ENCODE data around the gene DNA2. TPM values are rescaled to one million over a fixed set of nuclear protein-coding genes. Genes with fewer than 3 reads are reported as not detected.
"Not testable (repeated sequence)": the region's sequence is repeated elsewhere in the genome, so short reads cannot be mapped to it uniquely, and the experiment has no call there.

The DNA2 gene
- total and polyA plus RNA-seq, 2 donors, result 3.5 to 21.5 TPM

DNA sequence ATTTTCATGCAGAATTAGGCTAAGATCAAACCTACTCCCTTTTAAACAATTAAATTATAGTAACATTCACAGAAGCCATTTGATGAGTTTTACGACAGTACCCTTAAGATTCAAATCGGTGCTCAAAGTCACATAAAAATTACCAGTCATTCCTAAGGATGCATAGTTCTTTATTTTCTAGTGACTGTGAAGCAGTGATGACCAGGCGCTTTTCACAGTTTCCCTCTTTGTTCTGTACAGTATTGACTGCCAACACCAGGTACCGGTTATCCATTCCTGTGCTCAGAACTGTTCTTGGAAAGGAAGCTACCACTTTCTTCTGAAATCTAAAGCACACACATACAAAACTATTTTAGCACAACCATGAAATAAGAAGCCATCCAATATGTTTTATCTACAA, 1.9 kb downstream of the DNA2 start:
- DNase-seq (ENCODE audit: low read depth in 6 of 9, low spot score in 9 of 9), result no peak
- H3K36me3 ChIP-seq (ENCODE audit: control insufficient read depth in 2 of 2, insufficient read depth in 2 of 2, low read length in 1 of 2), result peaks cover 11 to 18% of the 10 kb centered on the region in 2 donors
- no peaks in the 10 kb centered on the region for H3K9me3 ChIP-seq (ENCODE audit: control insufficient read depth in 2 of 2, insufficient read depth in 1 of 2, low read length in 1 of 2)
- no peaks in the 10 kb centered on the region for H3K27me3 ChIP-seq (ENCODE audit: control insufficient read depth in 2 of 2, insufficient read depth in 1 of 2, low read length in 1 of 2)
- H3K27ac ChIP-seq (ENCODE audit: low read depth in 1 of 2, low read length in 1 of 2), result no peak overlapping the region
- WGBS, result 96% methylated on average over 4 of the region's 4 CpGs
- peak overlapping the region in 1 of 2 donors; percentile 73 for H3K4me3 ChIP-seq (ENCODE audit: low read length in 2 of 2)
- peaks cover 10 to 11% of the 10 kb centered on the region in 2 donors for H3K4me1 ChIP-seq (ENCODE audit: control insufficient read depth in 2 of 2, insufficient read depth in 2 of 2, low read length in 2 of 2)

DNA sequence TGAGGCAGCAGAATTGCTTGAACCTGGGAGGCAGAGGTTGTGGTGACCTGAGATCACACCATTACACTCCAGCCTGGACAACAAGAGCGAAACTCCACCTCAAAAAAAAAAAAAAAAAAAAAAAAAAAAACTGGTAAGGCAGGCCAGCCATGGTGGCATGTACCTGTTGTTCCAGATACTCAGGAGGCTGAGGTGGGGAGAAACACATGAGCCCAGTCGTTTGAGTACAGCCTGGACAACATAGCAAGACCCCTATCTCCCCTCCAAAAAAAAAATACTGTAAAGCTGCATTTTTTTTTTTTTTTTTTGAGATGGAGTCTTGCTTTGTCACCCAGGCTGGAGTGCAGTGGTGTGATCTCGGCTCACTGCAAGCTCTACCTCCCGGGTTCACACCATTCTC, 7.0 kb downstream of the DNA2 start:
- H3K4me3 ChIP-seq (ENCODE audit: low read length in 2 of 2); DNase-seq (ENCODE audit: low read depth in 6 of 9, low spot score in 9 of 9); H3K9me3 ChIP-seq (ENCODE audit: control insufficient read depth in 2 of 2, insufficient read depth in 1 of 2, low read length in 1 of 2); H3K4me1 ChIP-seq (ENCODE audit: control insufficient read depth in 2 of 2, insufficient read depth in 2 of 2, low read length in 2 of 2); H3K27ac ChIP-seq (ENCODE audit: low read depth in 1 of 2, low read length in 1 of 2); H3K27me3 ChIP-seq (ENCODE audit: control insufficient read depth in 2 of 2, insufficient read depth in 1 of 2, low read length in 1 of 2): not testable (repeated sequence)
- whole genome bisulfite sequencing, result 96% methylated on average over 4 of the region's 4 CpGs
- peaks cover 19 to 49% of the 10 kb centered on the region in 2 donors for H3K36me3 ChIP-seq (ENCODE audit: control insufficient read depth in 2 of 2, insufficient read depth in 2 of 2, low read length in 1 of 2)

DNA sequence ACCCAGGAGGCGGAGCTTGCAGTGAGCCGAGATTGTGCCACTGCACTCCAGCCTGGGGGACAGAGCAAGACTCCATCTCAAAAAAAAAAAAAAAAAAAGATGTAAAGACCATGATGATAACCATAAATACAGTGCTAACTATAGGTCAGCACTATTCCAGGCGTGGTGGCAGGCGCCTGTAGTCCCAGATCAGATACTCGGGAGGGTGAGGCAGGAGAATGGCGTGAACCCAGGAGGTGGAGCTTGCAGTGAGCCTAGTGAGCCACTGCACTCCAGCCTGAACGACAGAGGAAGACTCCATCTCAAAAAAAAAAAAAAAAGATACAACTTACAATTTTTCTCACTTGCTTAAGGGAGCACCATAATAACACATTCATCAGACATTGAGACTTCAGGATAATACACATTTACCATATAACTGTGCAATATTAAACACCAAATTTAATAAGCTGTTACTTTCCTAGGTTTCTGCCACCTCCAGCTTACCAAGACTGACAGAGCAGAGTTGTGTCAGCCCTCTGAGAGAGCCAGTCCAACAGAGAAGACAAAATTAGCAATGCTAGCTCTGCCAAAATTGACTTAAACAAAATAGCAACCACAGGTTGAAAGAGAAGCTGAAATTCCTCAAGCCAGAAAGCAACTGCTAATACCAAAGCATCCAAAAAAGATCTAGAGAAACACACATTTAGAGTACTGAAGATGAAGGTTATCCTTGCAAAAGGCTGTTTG, 8.2 kb downstream of the DNA2 start:
- Histone ChIP-seq H3K4me3 (ENCODE audit: low read length in 2 of 2) (no peak overlapping the region), H3K36me3 (ENCODE audit: control insufficient read depth in 2 of 2, insufficient read depth in 2 of 2, low read length in 1 of 2) (peaks cover 20 to 57% of the 10 kb centered on the region in 2 donors), H3K4me1 (ENCODE audit: control insufficient read depth in 2 of 2, insufficient read depth in 2 of 2, low read length in 2 of 2) (no peaks in the 10 kb centered on the region), H3K9me3 (ENCODE audit: control insufficient read depth in 2 of 2, insufficient read depth in 1 of 2, low read length in 1 of 2) (no peaks in the 10 kb centered on the region), H3K27me3 (ENCODE audit: control insufficient read depth in 2 of 2, insufficient read depth in 1 of 2, low read length in 1 of 2) (no peaks in the 10 kb centered on the region), H3K27ac (ENCODE audit: low read depth in 1 of 2, low read length in 1 of 2) (no peak overlapping the region)
- 95% methylated on average over 7 of the region's 7 CpGs for WGBS
- DNase-seq (ENCODE audit: low read depth in 6 of 9, low spot score in 9 of 9), result no peak

DNA sequence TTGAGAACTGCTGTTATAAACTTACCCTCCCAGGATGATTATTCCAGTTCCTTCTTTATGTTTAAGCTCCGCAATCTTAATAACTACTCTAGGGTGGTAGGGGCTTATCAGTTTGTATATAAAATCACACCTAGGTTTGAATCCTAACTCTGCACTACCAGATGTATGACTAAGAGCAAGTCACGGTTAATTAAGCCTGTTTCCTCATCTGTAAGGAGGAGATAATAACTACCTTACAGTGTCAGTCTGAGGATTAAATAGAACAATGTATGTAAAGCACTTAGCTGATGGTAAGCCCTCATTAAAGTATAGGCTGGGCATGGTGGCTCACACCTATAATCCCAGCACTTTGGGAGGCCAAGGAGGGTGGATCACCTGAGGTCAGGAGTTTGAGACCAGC, 9.2 kb downstream of the DNA2 start:
- Histone ChIP-seq H3K27ac (ENCODE audit: low read depth in 1 of 2, low read length in 1 of 2) (no peak overlapping the region), H3K27me3 (ENCODE audit: control insufficient read depth in 2 of 2, insufficient read depth in 1 of 2, low read length in 1 of 2) (no peaks in the 10 kb centered on the region), H3K4me3 (ENCODE audit: low read length in 2 of 2) (no peak overlapping the region), H3K9me3 (ENCODE audit: control insufficient read depth in 2 of 2, insufficient read depth in 1 of 2, low read length in 1 of 2) (no peaks in the 10 kb centered on the region), H3K36me3 (ENCODE audit: control insufficient read depth in 2 of 2, insufficient read depth in 2 of 2, low read length in 1 of 2) (peaks cover 19 to 57% of the 10 kb centered on the region in 2 donors), H3K4me1 (ENCODE audit: control insufficient read depth in 2 of 2, insufficient read depth in 2 of 2, low read length in 2 of 2) (no peaks in the 10 kb centered on the region)
- over 99% methylated on average over 2 of the region's 2 CpGs for WGBS
- no peak for DNase-seq (ENCODE audit: low read depth in 6 of 9, low spot score in 9 of 9)

DNA sequence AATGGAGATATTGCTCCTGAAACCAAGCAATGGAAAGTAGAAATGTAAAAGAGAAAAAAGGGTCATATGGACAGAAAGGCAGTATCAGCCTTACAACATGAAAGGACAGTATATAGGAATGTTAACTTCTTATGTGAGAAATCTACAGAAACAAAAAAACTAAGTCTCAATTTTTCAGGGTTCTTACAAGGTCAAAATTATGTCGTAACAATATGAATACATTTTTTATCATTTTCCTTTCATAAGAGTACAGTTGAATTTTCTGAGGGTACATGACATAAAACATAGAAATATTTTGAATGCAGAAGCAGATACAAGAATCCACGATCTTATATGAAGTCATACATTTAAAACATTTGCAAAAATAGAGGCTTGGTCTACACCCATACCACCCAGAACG, 10.7 kb downstream of the DNA2 start:
- no peak for DNase-seq (ENCODE audit: low read depth in 6 of 9, low spot score in 9 of 9)
- H3K27ac ChIP-seq (ENCODE audit: low read depth in 1 of 2, low read length in 1 of 2), result no peak overlapping the region
- WGBS, result 97% methylated on average over 3 of the region's 3 CpGs
- no peaks in the 10 kb centered on the region for H3K27me3 ChIP-seq (ENCODE audit: control insufficient read depth in 2 of 2, insufficient read depth in 1 of 2, low read length in 1 of 2)
- no peak overlapping the region for H3K4me3 ChIP-seq (ENCODE audit: low read length in 2 of 2)
- no peaks in the 10 kb centered on the region for H3K4me1 ChIP-seq (ENCODE audit: control insufficient read depth in 2 of 2, insufficient read depth in 2 of 2, low read length in 2 of 2)
- no peaks in the 10 kb centered on the region for H3K9me3 ChIP-seq (ENCODE audit: control insufficient read depth in 2 of 2, insufficient read depth in 1 of 2, low read length in 1 of 2)
- peaks cover 19 to 61% of the 10 kb centered on the region in 2 donors for H3K36me3 ChIP-seq (ENCODE audit: control insufficient read depth in 2 of 2, insufficient read depth in 2 of 2, low read length in 1 of 2)

DNA sequence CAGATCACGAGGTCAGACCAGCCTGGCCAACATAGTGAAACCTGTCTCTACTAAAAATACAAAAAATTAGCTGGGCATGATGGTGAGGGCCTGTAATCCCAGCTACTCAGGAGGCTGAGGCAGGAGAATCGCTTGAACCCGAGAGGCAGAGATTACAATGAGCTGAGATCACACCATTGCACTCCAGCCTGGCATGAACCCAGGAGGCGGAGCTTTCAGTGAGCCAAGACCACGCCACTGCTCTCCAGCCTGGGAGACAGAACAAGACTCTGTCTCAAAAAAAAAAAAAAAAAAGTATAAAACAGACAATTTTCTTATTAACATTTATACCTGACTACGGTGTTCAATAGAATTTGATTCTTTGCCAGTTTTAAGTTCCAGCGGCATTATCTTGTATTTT, 22.1 kb downstream of the DNA2 start:
- WGBS, result 98% methylated on average over 7 of the region's 7 CpGs
- H3K27me3 ChIP-seq (ENCODE audit: control insufficient read depth in 2 of 2, insufficient read depth in 1 of 2, low read length in 1 of 2); H3K9me3 ChIP-seq (ENCODE audit: control insufficient read depth in 2 of 2, insufficient read depth in 1 of 2, low read length in 1 of 2); DNase-seq (ENCODE audit: low read depth in 6 of 9, low spot score in 9 of 9); H3K4me1 ChIP-seq (ENCODE audit: control insufficient read depth in 2 of 2, insufficient read depth in 2 of 2, low read length in 2 of 2); H3K27ac ChIP-seq (ENCODE audit: low read depth in 1 of 2, low read length in 1 of 2); H3K4me3 ChIP-seq (ENCODE audit: low read length in 2 of 2): not testable (repeated sequence)
- H3K36me3 ChIP-seq (ENCODE audit: control insufficient read depth in 2 of 2, insufficient read depth in 2 of 2, low read length in 1 of 2), result peaks cover 11 to 48% of the 10 kb centered on the region in 2 donors

DNA sequence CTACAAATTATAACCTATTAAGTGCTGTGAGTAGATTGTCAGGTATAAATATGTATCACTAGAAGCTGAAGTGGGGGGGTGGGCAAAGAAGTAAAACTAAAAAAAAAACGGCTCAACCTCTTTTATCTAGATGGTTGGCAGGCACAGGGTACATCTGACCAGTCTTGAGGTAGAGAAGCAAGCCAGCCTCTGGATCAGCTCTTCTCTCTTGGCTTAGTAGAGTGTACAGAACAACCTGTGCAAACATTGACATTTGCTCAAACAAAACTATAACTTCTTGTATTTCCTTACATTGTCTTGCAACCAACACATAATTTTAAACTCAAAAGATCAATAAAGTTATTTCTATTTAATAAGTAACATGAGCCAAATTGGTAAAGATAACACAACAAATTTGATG, 25.6 kb downstream of the DNA2 start:
- H3K27ac ChIP-seq (ENCODE audit: low read depth in 1 of 2, low read length in 1 of 2), result no peak overlapping the region
- no peaks in the 10 kb centered on the region for H3K27me3 ChIP-seq (ENCODE audit: control insufficient read depth in 2 of 2, insufficient read depth in 1 of 2, low read length in 1 of 2)
- DNase-seq (ENCODE audit: low read depth in 6 of 9, low spot score in 9 of 9), result no peak
- peaks cover 14 to 45% of the 10 kb centered on the region in 2 donors for H3K36me3 ChIP-seq (ENCODE audit: control insufficient read depth in 2 of 2, insufficient read depth in 2 of 2, low read length in 1 of 2)
- 98% methylated on average over 1 of the region's 1 CpG for WGBS
- no peaks in the 10 kb centered on the region for H3K9me3 ChIP-seq (ENCODE audit: control insufficient read depth in 2 of 2, insufficient read depth in 1 of 2, low read length in 1 of 2)
- no peak overlapping the region for H3K4me3 ChIP-seq (ENCODE audit: low read length in 2 of 2)
- no peaks in the 10 kb centered on the region for H3K4me1 ChIP-seq (ENCODE audit: control insufficient read depth in 2 of 2, insufficient read depth in 2 of 2, low read length in 2 of 2)

DNA sequence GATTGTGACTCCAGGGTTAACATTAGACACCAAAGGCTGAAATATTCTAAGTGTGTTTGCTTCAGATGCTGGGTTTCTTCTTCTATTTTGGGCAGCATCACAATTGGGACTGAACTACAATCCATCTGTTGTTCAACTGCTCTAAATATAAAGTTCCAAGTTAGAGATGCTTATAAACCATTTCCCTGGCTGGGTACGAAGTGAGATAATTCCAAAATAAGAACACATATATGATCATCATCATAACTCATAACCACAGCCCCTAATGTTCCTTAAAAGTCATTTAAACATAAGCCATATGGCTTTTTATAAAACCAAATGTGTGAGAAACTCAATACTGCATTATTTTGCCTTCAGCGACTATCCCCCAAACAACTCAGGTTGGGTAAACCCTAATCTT, 28.8 kb downstream of the DNA2 start:
- 98% methylated on average over 2 of the region's 2 CpGs for WGBS
- H3K36me3 ChIP-seq (ENCODE audit: control insufficient read depth in 2 of 2, insufficient read depth in 2 of 2, low read length in 1 of 2), result peaks cover 10 to 35% of the 10 kb centered on the region in 2 donors
- DNase-seq (ENCODE audit: low read depth in 6 of 9, low spot score in 9 of 9), result no peak

DNA sequence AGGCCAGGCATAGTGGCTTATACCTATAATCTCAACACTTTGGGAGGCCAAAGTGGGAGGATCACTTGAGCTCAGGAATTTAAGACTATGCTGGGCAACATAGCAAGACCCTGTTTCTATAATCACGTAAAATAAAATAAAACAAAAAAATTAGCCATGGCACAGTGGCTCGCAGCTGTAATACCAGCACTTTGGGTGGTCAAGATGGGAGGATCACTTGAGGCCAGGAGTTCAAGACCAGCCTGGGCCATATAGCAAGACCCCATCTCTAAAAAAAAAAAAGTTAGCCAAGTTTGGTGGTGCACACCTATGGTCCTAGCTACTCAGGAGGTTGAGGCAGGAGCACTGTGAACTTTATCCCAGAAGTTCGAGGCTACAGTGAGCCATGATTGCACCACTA, 30.9 kb downstream of the DNA2 start:
- Histone ChIP-seq H3K9me3 (ENCODE audit: control insufficient read depth in 2 of 2, insufficient read depth in 1 of 2, low read length in 1 of 2) (no peaks in the 10 kb centered on the region), H3K4me1 (ENCODE audit: control insufficient read depth in 2 of 2, insufficient read depth in 2 of 2, low read length in 2 of 2) (no peaks in the 10 kb centered on the region), H3K27me3 (ENCODE audit: control insufficient read depth in 2 of 2, insufficient read depth in 1 of 2, low read length in 1 of 2) (no peaks in the 10 kb centered on the region), H3K27ac (ENCODE audit: low read depth in 1 of 2, low read length in 1 of 2) (no peak overlapping the region), H3K36me3 (ENCODE audit: control insufficient read depth in 2 of 2, insufficient read depth in 2 of 2, low read length in 1 of 2) (peaks cover 14 to 33% of the 10 kb centered on the region in 2 donors), H3K4me3 (ENCODE audit: low read length in 2 of 2) (no peak overlapping the region)
- DNase-seq (ENCODE audit: low read depth in 6 of 9, low spot score in 9 of 9), result no peak
- WGBS, result 97% methylated on average over 3 of the region's 3 CpGs

More for the DNA sequence above, 28.8 kb downstream of the DNA2 start:
- Histone ChIP-seq H3K27ac (ENCODE audit: low read depth in 1 of 2, low read length in 1 of 2) (no peak overlapping the region), H3K27me3 (ENCODE audit: control insufficient read depth in 2 of 2, insufficient read depth in 1 of 2, low read length in 1 of 2) (no peaks in the 10 kb centered on the region), H3K4me3 (ENCODE audit: low read length in 2 of 2) (no peak overlapping the region), H3K4me1 (ENCODE audit: control insufficient read depth in 2 of 2, insufficient read depth in 2 of 2, low read length in 2 of 2) (no peaks in the 10 kb centered on the region), H3K9me3 (ENCODE audit: control insufficient read depth in 2 of 2, insufficient read depth in 1 of 2, low read length in 1 of 2) (no peaks in the 10 kb centered on the region)

All from thymus (tissue), 11 donors.